Adrenal gland (tissue), 12 donors: Measurements from ENCODE around the gene GALE. TPM values are rescaled to one million over a fixed set of nuclear protein-coding genes. Genes with fewer than 3 reads are reported as not detected.

Experiments
- DNase-seq, 7 donors: peaks; one replicate each; pipeline ENCODE4 v3.0.0-alpha.2; 2019 to 2020
- H3K27ac ChIP-seq, 5 donors: fragments of 200-600 bp; sonication (generic) in 4 of 5; 1 replicate in 3 of 5; 2 replicates in 2 of 5; pipeline versions ENCODE4 v1.5.1 to v1.8.0; 2016 to 2020; ENCODE audit warnings: mild to moderate bottlenecking in 1 of 5
- H3K27me3 ChIP-seq: fragments of 200-600 bp; 2 replicates; pipeline ENCODE4 v1.8.0; 2021
- H3K36me3 ChIP-seq, 2 donors: fragments of 200-600 bp; replicated peaks in 1 of 2; 1 replicate in 1 of 2; 2 replicates in 1 of 2; pipeline versions ENCODE4 v1.5.1 to v1.8.0; 2018 to 2022
- H3K4me1 ChIP-seq, 2 donors: fragments of 200-600 bp; replicated peaks in 1 of 2; 1 replicate in 1 of 2; 2 replicates in 1 of 2; pipeline versions ENCODE4 v1.5.1 to v1.8.0; 2018 to 2021
- H3K4me3 ChIP-seq, 4 donors: fragments of 200-600 bp; sonication (generic) in 3 of 4; one replicate each; pipeline ENCODE4 v1.5.1; 2016 to 2018
- H3K9me3 ChIP-seq, 3 donors: fragments of 200-600 bp; sonication (generic) in 1 of 3; replicated peaks in 1 of 3; 1 replicate in 2 of 3; 2 replicates in 1 of 3; pipeline versions ENCODE4 v1.5.1 to v1.8.0; 2016 to 2021
- CTCF ChIP-seq, 6 experiments: fragments of 450-650 bp in 4 of 6; fragments of 200-600 bp in 2 of 6; sonication (generic) in 1 of 6; IDR thresholded peaks; 1 replicate in 5 of 6; 2 replicates in 1 of 6; pipeline versions ENCODE4 v1.5.1 to v1.8.0; 2016 to 2021; ENCODE audit warnings: antibody characterized with exemption in 6 of 6, mild to moderate bottlenecking in 2 of 6, moderate library complexity in 1 of 6
- POLR2A ChIP-seq, 2 donors: fragments of 450-650 bp; IDR thresholded peaks; one replicate each; pipeline ENCODE4 v1.6.1; 2017; ENCODE audit warnings: antibody characterized with exemption in 2 of 2, mild to moderate bottlenecking in 2 of 2, moderate library complexity in 1 of 2
- WGBS, 4 donors: extraction: QIAGEN DNeasy Blood & Tissue Kit in 2 of 4; methylation state at CpG; one replicate each; pipeline versions ENCODE4 v1.1.5 to v1.1.7; 2013 to 2017; 5-methylcytosine and 5-hydroxymethylcytosine counted together
- intact Hi-C, 2 donors: fragments of 100-400 bp; cut with DNase I; formaldehyde crosslinking; loops; one replicate each; pipeline versions ENCODE4 v1.14.1 to v1.15.0; 2022 to 2023
- polyA plus RNA-seq, 3 donors: library from polyadenylated mRNA; stranded (reverse); fragments of 200-250 nt in 2 of 3; fragments of 350-450 nt in 1 of 3; fragmentation: Illumina TruSeq in 1 of 3; extraction: RNeasy Lipid Tissue Mini Kit (QIAGEN cat#74804) in 1 of 3; gene quantifications; one replicate each; pipeline ENCODE4 v1.2.3, GENCODE V29; 2013 to 2014
- total RNA-seq, 9 donors: library from RNA; depleted of rRNA in 4 of 9; stranded (reverse); fragments of >200 nt in 4 of 9; fragments of 120-200 nt in 1 of 9; fragmentation: NEBNext Ultra II Directional in 1 of 9; extraction: Animal tissue kit (Norgen Biotek cat#: 25700) in 1 of 9; gene quantifications; one replicate each; pipeline versions ENCODE4 v1.1.0 to v1.2.4, GENCODE V29; 2013 to 2023
- donor health status: healthy with polysubstance abuse.
- donor health status: Bipolar disorder and iron deficiency.
- donor health status: DM: yes; HTN: yes; CAD: no.
- donor health status: DM: no; HTN: no; CAD: no.
- donor health status: DM: no; HTN: no; CAD: no.
- donor health status: DM: yes; HTN: yes; CAD: no.

GALE gene
- total and polyA plus RNA-seq, 12 donors: 12.0 to 80.8 (median 29.9) TPM

DNA sequence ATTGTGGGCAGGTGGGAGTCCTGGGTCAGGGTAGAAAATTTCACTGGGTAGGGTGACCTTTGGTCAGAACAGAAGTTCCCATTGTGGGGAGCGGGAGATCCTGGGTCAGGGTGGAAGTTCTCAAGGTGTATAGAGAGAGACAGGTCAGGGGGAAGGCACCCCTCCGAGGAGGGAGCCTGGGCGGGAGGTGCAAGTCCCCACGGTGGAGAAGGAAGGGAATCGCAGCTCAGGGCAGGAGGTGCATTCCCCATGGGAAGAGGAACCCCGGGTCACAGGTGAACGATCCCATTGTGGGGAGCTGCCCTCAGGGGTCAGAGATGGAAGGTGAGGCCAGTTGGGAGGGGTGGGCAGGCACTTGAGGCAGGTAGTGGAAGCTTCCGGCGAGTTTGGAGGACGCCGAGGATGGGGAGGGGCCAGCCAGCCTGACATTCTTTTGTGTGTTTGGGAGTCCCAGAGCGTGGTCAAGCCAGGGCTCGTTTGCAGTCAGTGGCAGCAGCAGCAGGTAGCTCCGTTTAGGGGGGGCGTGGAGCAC, 9.0 kb downstream of the GALE start:
- peak overlapping the region in 4 of 5 donors; percentile 75 to 81 (median 76) for H3K27ac ChIP-seq
- peaks cover 0 to 47% of the 10 kb centered on the region in 2 donors for H3K36me3 ChIP-seq
- WGBS, 4 donors: 0 to 2% (median 1%) methylated on average over 8 to 15 of the region's 15 CpGs
- peak overlapping the region in 3 of 4 donors; percentile 60 to 92 (median 70) for H3K4me3 ChIP-seq
- peak in 4 of 7 donors; percentile 41 to 62 (median 51) for DNase-seq
- intact Hi-C loops: no loop called here
- no peaks in the 10 kb centered on the region for H3K9me3 ChIP-seq
- H3K27me3 ChIP-seq: no peaks in the 10 kb centered on the region
- peak in 1 of 6 experiments; percentile 9 for TF ChIP-seq CTCF (IDR thresholded peaks at IDR 0.05)
- no peak for TF ChIP-seq POLR2A (IDR thresholded peaks at IDR 0.05)
- H3K4me1 ChIP-seq: peaks cover 17 to 21% of the 10 kb centered on the region in 2 donors

GRCh38 chr1:23790696-23791515, 9.6 kb downstream of the GALE start, which contains the start of gene LYPLA2:
TSS of gene LYPLA2 (plus strand) at chr1:23791145. CDS start at chr1:23792683, 1,538 bp downstream.
- peaks cover 0 to 50% of the 10 kb centered on the region in 2 donors for H3K36me3 ChIP-seq
- H3K9me3 ChIP-seq: no peaks in the 10 kb centered on the region
- WGBS, 4 donors: 1 to 2% (median 1%) methylated on average over 38 to 47 of the region's 47 CpGs
- peak within 1 kb of the TSS in 3 of 4 donors; percentile 60 to 92 (median 70) for H3K4me3 ChIP-seq
- no peaks in the 10 kb centered on the region for H3K27me3 ChIP-seq
- TF ChIP-seq CTCF (IDR thresholded peaks at IDR 0.05) (no peak), POLR2A (IDR thresholded peaks at IDR 0.05) (peak in 1 of 2 donors; percentile 63)
- H3K4me1 ChIP-seq: peaks cover 17 to 21% of the 10 kb centered on the region in 2 donors
- peak within 1 kb of the TSS; percentile 53 to 81 (median 75) for H3K27ac ChIP-seq
- peak; percentile 91 to 97 (median 95) for DNase-seq
- intact Hi-C loops: no loop called here

DNA sequence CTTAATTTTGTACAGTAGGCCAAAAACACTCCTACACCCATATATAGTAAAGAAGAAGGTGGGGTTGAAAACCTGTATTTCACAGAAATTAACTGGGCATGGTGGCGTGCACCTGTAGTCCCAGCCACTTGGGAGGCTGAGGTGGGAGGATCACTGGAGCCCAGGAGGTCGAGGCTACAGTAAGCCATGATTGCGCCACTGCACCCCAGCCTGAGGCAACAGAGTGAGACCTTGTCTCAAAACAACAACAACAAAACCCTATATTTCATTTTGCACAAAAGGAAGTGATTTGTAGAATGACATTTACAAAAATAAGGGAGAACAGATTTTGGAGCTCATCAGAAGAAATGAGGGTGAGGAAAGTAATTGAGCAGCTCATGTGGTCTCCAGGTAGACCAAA, 11.9 kb downstream of the GALE start:
- Histone ChIP-seq H3K4me3 (no peak overlapping the region), H3K27me3 (no peaks in the 10 kb centered on the region), H3K4me1 (peaks cover 17 to 21% of the 10 kb centered on the region in 2 donors), H3K36me3 (peaks cover 0 to 51% of the 10 kb centered on the region in 2 donors), H3K9me3 (no peaks in the 10 kb centered on the region), H3K27ac (no peak overlapping the region)
- no peak for DNase-seq
- WGBS, 4 donors: 94 to 98% (median 96%) methylated on average over 3 of the region's 3 CpGs
- TF ChIP-seq CTCF (IDR thresholded peaks at IDR 0.05) (no peak), POLR2A (IDR thresholded peaks at IDR 0.05) (no peak)
- intact Hi-C loops: no loop called here

DNA sequence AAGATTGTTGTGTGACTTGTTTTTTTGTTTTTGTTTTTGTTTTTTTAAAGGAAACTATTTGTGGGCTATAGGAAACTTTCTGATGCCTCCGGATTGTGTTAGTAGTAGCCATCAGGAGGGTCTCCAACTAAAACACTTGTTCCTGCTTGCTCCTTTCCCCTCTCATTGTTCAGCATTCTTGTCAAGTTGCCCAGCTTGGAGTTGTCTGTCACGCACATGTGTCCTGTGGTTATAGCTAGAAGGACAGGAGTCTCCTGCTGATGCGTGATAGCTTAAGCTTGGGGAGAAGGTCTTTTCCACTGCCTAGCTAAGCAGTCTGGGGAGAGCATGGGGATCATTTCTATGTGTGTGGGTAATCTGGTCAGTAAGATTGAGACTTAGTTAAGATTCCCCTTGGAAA, 12.9 kb downstream of the GALE start:
- H3K36me3 ChIP-seq: peaks cover 0 to 43% of the 10 kb centered on the region in 2 donors
- TF ChIP-seq POLR2A (IDR thresholded peaks at IDR 0.05) (no peak), CTCF (IDR thresholded peaks at IDR 0.05) (no peak)
- no peak for DNase-seq
- H3K4me1 ChIP-seq: peaks cover 16 to 21% of the 10 kb centered on the region in 2 donors
- H3K27ac ChIP-seq: no peak overlapping the region
- H3K4me3 ChIP-seq: no peak overlapping the region
- intact Hi-C loops: no loop called here
- WGBS, 4 donors: 85 to 95% (median 92%) methylated on average over 3 of the region's 3 CpGs
- no peaks in the 10 kb centered on the region for H3K27me3 ChIP-seq
- H3K9me3 ChIP-seq: no peaks in the 10 kb centered on the region
